OCI-LY7 (cell line): Measurements from ENCODE around the gene TRIO.

Experiments used
- CTCF ChIP-seq: fragments of 200-600 bp; sonication (generic); conservative IDR thresholded peaks from 2 replicates; pipeline ENCODE4 v1.5.1; 2014; ENCODE audit warnings: mild to moderate bottlenecking, antibody characterized with exemption, low read length, moderate library complexity, mixed read lengths
- EZH2phosphoT487 ChIP-seq: fragments of 200-600 bp; sonication (generic); IDR thresholded peaks from 2 replicates; pipeline ENCODE4 v1.6.1; 2018; ENCODE audit warnings: low read depth, borderline replicate concordance, mild to moderate bottlenecking, mixed run types, antibody characterized with exemption, low read length, moderate library complexity, mixed read lengths

DNA sequence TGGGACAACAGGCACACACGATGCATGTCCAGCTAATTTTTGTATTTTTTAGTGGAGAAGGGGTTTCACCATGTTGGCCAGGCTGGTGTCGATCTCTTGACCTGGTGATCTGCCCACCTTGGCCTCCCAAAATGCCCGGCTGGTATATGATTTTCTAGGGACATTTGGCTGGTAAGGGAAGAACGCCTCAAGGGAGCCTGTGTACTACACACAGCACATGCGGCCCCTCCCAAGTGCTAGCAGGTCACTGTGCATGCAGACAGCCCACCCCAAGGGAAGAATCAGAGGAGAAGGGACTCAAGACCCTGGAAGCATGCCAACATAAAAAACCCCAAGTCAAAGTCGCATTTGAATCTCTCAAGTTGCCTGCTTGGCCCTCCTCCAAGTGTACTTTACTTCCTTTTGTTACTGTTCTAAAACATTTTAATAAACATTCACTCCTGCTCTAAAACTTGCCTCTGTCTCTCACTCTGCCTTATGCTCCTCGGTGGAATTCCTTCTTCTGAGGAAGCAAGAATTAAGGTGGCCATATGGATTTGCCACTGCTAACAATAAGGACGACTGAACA is 414.1 kb downstream of the TRIO start:
- TF ChIP-seq CTCF: no peak
- TF ChIP-seq EZH2phosphoT487: no peak
